Neuronal stem cell (in vitro differentiated cells): Measurements from ENCODE around the gene CDC42BPG.

Source experiments
- DNase-seq: peaks from one replicate; pipeline ENCODE4 v3.0.0-alpha.2; 2013; ENCODE audit warnings: low spot score
- H2AFZ ChIP-seq: one replicate; pipeline ENCODE4 v1.6.1; 2013; ENCODE audit warnings: mild to moderate bottlenecking, low read length, inconsistent platforms
- H2AK5ac ChIP-seq: 2 replicates; pipeline ENCODE4 v1.6.1; 2013; ENCODE audit warnings: low read depth, mild to moderate bottlenecking, inconsistent platforms, low read length, moderate library complexity, mixed read lengths
- H2BK120ac ChIP-seq: 2 replicates; pipeline ENCODE4 v1.6.1; 2013; ENCODE audit warnings: low read depth, mild to moderate bottlenecking, inconsistent platforms, low read length, moderate library complexity, mixed read lengths
- H2BK12ac ChIP-seq: one replicate; pipeline ENCODE4 v1.6.1; 2013; ENCODE audit warnings: low read length, inconsistent platforms
- H2BK15ac ChIP-seq: 2 replicates; pipeline ENCODE4 v1.6.1; 2013; ENCODE audit warnings: mild to moderate bottlenecking, low read length, inconsistent platforms, mixed read lengths
- H2BK5ac ChIP-seq: one replicate; pipeline ENCODE4 v1.6.1; 2013; ENCODE audit warnings: inconsistent platforms, mild to moderate bottlenecking, low read length, moderate library complexity
- H3K14ac ChIP-seq: one replicate; pipeline ENCODE4 v1.6.1; 2013; ENCODE audit warnings: low read length, inconsistent platforms
- H3K18ac ChIP-seq: 2 replicates; pipeline ENCODE4 v1.6.1; 2013; ENCODE audit warnings: low read length, inconsistent platforms
- H3K23ac ChIP-seq: 2 replicates; pipeline ENCODE4 v1.6.1; 2013; ENCODE audit warnings: low read depth, mild to moderate bottlenecking, mixed read lengths, low read length, inconsistent platforms; ENCODE audit not compliant: poor library complexity
- H3K27ac ChIP-seq: replicated peaks from 3 replicates; pipeline ENCODE4 v1.5.1; 2013; ENCODE audit warnings: low read length, inconsistent platforms
- H3K27me3 ChIP-seq, 3 experiments: 2 replicates each; pipeline ENCODE4 v1.6.1; 2013; ENCODE audit warnings: low read length in 3 of 3, mild to moderate bottlenecking in 2 of 3, inconsistent platforms in 1 of 3, low read depth in 1 of 3, mixed read lengths in 1 of 3, moderate library complexity in 1 of 3; ENCODE audit not compliant: control insufficient read depth in 3 of 3, insufficient read depth in 3 of 3
- H3K36me3 ChIP-seq, 2 donors: replicated peaks in 1 of 2; 2 replicates each; pipeline ENCODE4 v1.6.1; 2013; ENCODE audit warnings: low read length in 2 of 2; ENCODE audit not compliant: control insufficient read depth in 2 of 2, insufficient read depth in 2 of 2
- H3K4ac ChIP-seq: 2 replicates; pipeline ENCODE4 v1.6.1; 2013; ENCODE audit warnings: inconsistent platforms, mild to moderate bottlenecking, low read length, moderate library complexity
- H3K4me1 ChIP-seq, 2 donors: 1 replicate in 1 of 2; 2 replicates in 1 of 2; pipeline ENCODE4 v1.6.1; 2013; ENCODE audit warnings: low read length in 2 of 2, low read depth in 1 of 2; ENCODE audit not compliant: control insufficient read depth in 2 of 2, insufficient read depth in 1 of 2
- H3K4me2 ChIP-seq: one replicate; pipeline ENCODE4 v1.6.1; 2013; ENCODE audit warnings: mild to moderate bottlenecking, low read length, inconsistent platforms; ENCODE audit not compliant: insufficient read depth, poor library complexity, severe bottlenecking
- H3K4me3 ChIP-seq, 2 donors: 2 replicates each; pipeline ENCODE4 v1.5.1; 2013; ENCODE audit warnings: low read length in 2 of 2, mild to moderate bottlenecking in 2 of 2, inconsistent platforms in 1 of 2, moderate library complexity in 1 of 2
- H3K79me1 ChIP-seq: one replicate; pipeline ENCODE4 v1.6.1; 2013; ENCODE audit warnings: low read depth, mild to moderate bottlenecking, inconsistent platforms, low read length, moderate library complexity
- H3K9ac ChIP-seq: one replicate; pipeline ENCODE4 v1.6.1; 2013; ENCODE audit warnings: mild to moderate bottlenecking, low read depth, low read length, inconsistent platforms; ENCODE audit not compliant: poor library complexity
- H3K9me3 ChIP-seq, 2 donors: replicated peaks in 1 of 2; 2 replicates each; pipeline versions ENCODE3 to v1.6.1; 2013; ENCODE audit warnings: low read length in 2 of 2, mild to moderate bottlenecking in 2 of 2, inconsistent platforms in 1 of 2, low read depth in 1 of 2, mixed read lengths in 1 of 2, moderate library complexity in 1 of 2; ENCODE audit not compliant: control insufficient read depth in 2 of 2, insufficient read depth in 1 of 2
- H4K8ac ChIP-seq: one replicate; pipeline ENCODE4 v1.6.1; 2013; ENCODE audit warnings: low read depth, mild to moderate bottlenecking, inconsistent platforms, low read length, moderate library complexity
- H4K91ac ChIP-seq: one replicate; pipeline ENCODE4 v1.6.1; 2013; ENCODE audit warnings: low read length, low read depth, mild to moderate bottlenecking, inconsistent platforms; ENCODE audit not compliant: poor library complexity
- WGBS, 2 donors: extraction: QIAGEN DNeasy Blood & Tissue Kit; methylation state at CpG; one replicate each; pipeline ENCODE4 v1.1.7; 2013; ENCODE audit warnings: missing lambda C conversion rate in 2 of 2, mixed read lengths in 1 of 2; ENCODE audit not compliant: insufficient read length in 2 of 2, insufficient replicate concordance in 1 of 2; ENCODE audit errors: extremely low coverage in 2 of 2; 5-methylcytosine and 5-hydroxymethylcytosine counted together

The CDC42BPG gene

DNA sequence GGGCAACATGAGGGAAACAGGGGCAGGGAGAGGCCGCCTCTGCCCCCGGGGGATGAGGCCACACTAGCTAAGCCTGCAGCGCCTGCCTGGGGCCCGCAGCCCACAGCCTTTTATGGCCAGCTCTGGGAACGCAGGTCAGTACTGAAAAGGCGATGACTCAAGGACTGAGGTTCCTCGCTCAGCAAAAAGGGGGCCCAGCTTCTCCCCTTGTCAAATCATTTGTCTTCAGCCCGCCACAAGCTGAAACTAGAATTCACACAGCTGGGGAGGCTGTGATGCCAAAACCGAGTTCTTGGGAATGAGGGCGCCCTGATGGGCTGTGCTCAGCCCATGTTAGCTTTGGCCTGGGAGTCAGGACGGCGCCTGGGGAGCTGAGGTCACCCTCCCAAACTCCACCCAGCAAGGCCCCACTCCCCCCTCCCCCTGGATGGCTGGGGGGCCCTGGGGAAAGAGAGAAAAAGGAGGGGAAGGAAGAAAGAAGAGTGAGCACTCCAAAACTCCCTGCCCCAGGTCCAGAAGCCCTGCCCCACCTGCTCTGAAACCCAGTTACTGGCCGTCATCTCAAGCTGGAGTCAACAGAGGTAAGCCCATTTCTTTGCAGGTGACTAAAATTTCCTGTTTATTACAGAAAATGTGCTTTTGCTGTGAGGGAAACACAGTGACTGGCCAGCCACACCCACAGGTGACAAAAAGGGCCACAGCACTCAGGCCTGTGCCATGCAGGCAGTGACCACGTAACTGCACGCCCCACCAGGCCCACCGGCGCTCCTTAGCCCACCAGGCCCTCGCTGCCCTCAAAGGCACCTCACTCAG lies 20.2 kb upstream of the CDC42BPG start:
- Histone ChIP-seq H3K27me3 (no peaks in the 10 kb centered on the region), H3K4me2 (no peak overlapping the region), H3K14ac (peak overlapping the region; percentile 66), H3K9me3 (no peaks in the 10 kb centered on the region), H4K91ac (peak overlapping the region; percentile 11), H2BK12ac (peak overlapping the region; percentile 76), H3K36me3 (peaks cover 1 to 12% of the 10 kb centered on the region in 2 donors), H3K23ac (peak overlapping the region; percentile 87), H2BK120ac (peak overlapping the region; percentile 84), H3K9ac (peak overlapping the region; percentile 18), H3K4me1 (peaks cover 29 to 36% of the 10 kb centered on the region in 2 donors), H3K4ac (no peak overlapping the region), H2BK5ac (peak overlapping the region; percentile 94), H3K79me1 (peaks cover 18% of the 10 kb centered on the region), H2AFZ (peak overlapping the region; percentile 64), H2BK15ac (peak overlapping the region; percentile 99), H3K4me3 (no peak overlapping the region), H3K27ac (peak overlapping the region; percentile 55), H2AK5ac (peak overlapping the region; percentile 99), H3K18ac (peak overlapping the region; percentile 96), H4K8ac (no peak overlapping the region)
- WGBS, 2 donors: no CpG with 5 or more reads among the region's 18 CpGs
- no peak for DNase-seq

DNA sequence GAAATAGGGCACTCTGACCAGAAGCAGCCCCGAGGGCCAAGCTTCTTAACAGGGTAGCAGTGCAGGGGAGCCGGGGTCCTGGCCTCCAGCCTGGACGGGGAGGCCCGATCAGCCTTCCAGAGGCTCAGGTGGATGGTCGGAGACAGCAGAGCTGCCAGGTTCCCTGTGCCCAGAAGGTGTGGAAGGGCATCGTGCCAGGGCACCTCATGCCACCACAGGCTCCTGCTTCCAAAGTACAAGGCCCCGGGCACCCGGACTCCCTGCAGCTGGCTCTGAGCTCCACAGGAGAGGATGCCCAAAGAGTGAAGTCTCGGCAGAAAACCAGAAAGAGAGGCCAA lies 19.7 kb upstream of the CDC42BPG start:
- H4K91ac ChIP-seq: no peak overlapping the region
- H3K18ac ChIP-seq: peak overlapping the region; percentile 96
- DNase-seq: no peak
- H2BK15ac ChIP-seq: peak overlapping the region; percentile 99
- peak overlapping the region; percentile 55 for H3K27ac ChIP-seq
- H4K8ac ChIP-seq: no peak overlapping the region
- H3K14ac ChIP-seq: peak overlapping the region; percentile 66
- no CpG with 5 or more reads among the region's 9 CpGs for WGBS, 2 donors
- H2BK5ac ChIP-seq: peak overlapping the region; percentile 94
- peaks cover 18% of the 10 kb centered on the region for H3K79me1 ChIP-seq
- peak overlapping the region; percentile 84 for H2BK120ac ChIP-seq
- no peaks in the 10 kb centered on the region for H3K9me3 ChIP-seq
- no peak overlapping the region for H3K4me2 ChIP-seq
- H3K27me3 ChIP-seq: no peaks in the 10 kb centered on the region
- peak overlapping the region; percentile 58 for H2BK12ac ChIP-seq
- H3K4ac ChIP-seq: no peak overlapping the region
- H2AK5ac ChIP-seq: peak overlapping the region; percentile 99
- peak overlapping the region; percentile 18 for H3K9ac ChIP-seq
- peaks cover 4 to 15% of the 10 kb centered on the region in 2 donors for H3K36me3 ChIP-seq
- H3K4me3 ChIP-seq: no peak overlapping the region
- peaks cover 29 to 34% of the 10 kb centered on the region in 2 donors for H3K4me1 ChIP-seq
- H2AFZ ChIP-seq: peak overlapping the region; percentile 64
- H3K23ac ChIP-seq: peak overlapping the region; percentile 87

- H3K14ac ChIP-seq: peak overlapping the region; percentile 79
- H3K4me1 ChIP-seq: peaks cover 29 to 32% of the 10 kb centered on the region in 2 donors
- no peak overlapping the region for H3K4me2 ChIP-seq
- peaks cover 17% of the 10 kb centered on the region for H3K79me1 ChIP-seq
- H2BK12ac ChIP-seq: peak overlapping the region; percentile 80
- peak overlapping the region; percentile 84 for H2BK120ac ChIP-seq
- peak overlapping the region; percentile 94 for H2BK5ac ChIP-seq
- H2AFZ ChIP-seq: peak overlapping the region; percentile 15
- peak overlapping the region; percentile 55 for H3K27ac ChIP-seq
- peak overlapping the region; percentile 99 for H2AK5ac ChIP-seq
- no peak overlapping the region for H3K4ac ChIP-seq
- H2BK15ac ChIP-seq: peak overlapping the region; percentile 99
- peaks cover 9 to 20% of the 10 kb centered on the region in 2 donors for H3K36me3 ChIP-seq
- H3K23ac ChIP-seq: peak overlapping the region; percentile 87
- no CpG with 5 or more reads among the region's 23 CpGs for WGBS, 2 donors
- H3K9ac ChIP-seq: no peak overlapping the region
- H4K8ac ChIP-seq: no peak overlapping the region
- H3K18ac ChIP-seq: peak overlapping the region; percentile 96
- no peaks in the 10 kb centered on the region for H3K27me3 ChIP-seq
- H3K9me3 ChIP-seq: no peaks in the 10 kb centered on the region
- H4K91ac ChIP-seq: peak overlapping the region; percentile 75
- DNase-seq: no peak
- H3K4me3 ChIP-seq: no peak overlapping the region
Measured at GRCh38 chr11:64863391-64864060, 19.1 kb upstream of the CDC42BPG start.

DNA sequence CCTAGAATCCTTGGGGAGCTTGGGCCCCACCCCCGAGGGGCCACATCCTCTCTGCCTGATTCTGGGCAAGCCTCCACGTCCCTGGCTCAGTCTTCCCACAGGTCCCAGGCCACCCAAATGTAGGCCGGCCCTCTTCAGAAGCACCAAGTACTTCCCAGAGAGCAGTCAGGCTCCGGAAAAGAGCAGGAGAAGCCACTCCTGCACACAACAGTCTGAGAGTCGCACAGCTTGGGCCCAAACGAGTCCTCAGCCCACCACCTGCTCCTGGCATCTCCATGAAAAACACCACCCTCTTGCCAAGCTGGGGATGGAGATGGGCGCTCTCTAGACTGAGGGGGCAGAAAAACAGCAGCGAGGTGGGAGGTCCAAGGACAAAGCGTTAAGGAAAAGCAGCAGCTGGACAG lies 18.5 kb upstream of the CDC42BPG start:
- Histone ChIP-seq H3K4me2 (no peak overlapping the region), H3K4me1 (peaks cover 29 to 32% of the 10 kb centered on the region in 2 donors), H4K91ac (peak overlapping the region; percentile 75), H3K18ac (peak overlapping the region; percentile 96), H3K27ac (peak overlapping the region; percentile 55), H4K8ac (no peak overlapping the region), H3K4ac (peak overlapping the region; percentile 59), H2AK5ac (peak overlapping the region; percentile 99), H3K23ac (no peak overlapping the region), H3K79me1 (peaks cover 17% of the 10 kb centered on the region), H2BK120ac (no peak overlapping the region), H3K27me3 (no peaks in the 10 kb centered on the region), H2AFZ (peak overlapping the region; percentile 15), H2BK15ac (peak overlapping the region; percentile 11), H3K14ac (peak overlapping the region; percentile 75), H3K36me3 (peaks cover 9 to 17% of the 10 kb centered on the region in 2 donors), H3K9me3 (no peaks in the 10 kb centered on the region), H3K4me3 (no peak overlapping the region), H3K9ac (no peak overlapping the region), H2BK5ac (peak overlapping the region; percentile 94), H2BK12ac (peak overlapping the region; percentile 80)
- no peak for DNase-seq
- no CpG with 5 or more reads among the region's 9 CpGs for WGBS, 2 donors
